K562 (cell line): Measurements from ENCODE around the gene EIF2S2. TPM values are rescaled to one million over a fixed set of nuclear protein-coding genes. Genes with fewer than 3 reads are reported as not detected.
"Not testable (repeated sequence)": the region's sequence is repeated elsewhere in the genome, so short reads cannot be mapped to it uniquely, and the experiment has no call there.

Experiments used
- ATAC-seq: fragments of 200-7000 bp; cut with Tn5 transposase; 3 replicates; pipeline ENCODE4 v1.9.1; 2020; ENCODE audit warnings: moderate library complexity
- BruUV-seq: library from RNA; stranded (reverse); fragments of 400-500 nt; replicated peaks from 2 replicates; lab custom pipeline; 2021; lab: Mats Ljungman, UMichigan
- CTCF ChIA-PET: fragments of 300-600 bp; formaldehyde crosslinking; extraction: SDS; loops from one replicate; lab custom pipeline; 2021; ENCODE audit warnings: low intra/inter-chr PET ratio; lab: Yijun Ruan, JAX
- POLR2A ChIA-PET: fragments of 300-600, 350-650 bp; sonication (Branson Sonifier 250); formaldehyde crosslinking; extraction: SDS; loops from one replicate; lab custom pipeline; 2021; ENCODE audit warnings: antibody characterized with exemption, inconsistent platforms; lab: Yijun Ruan, JAX
- DNase-seq, 4 experiments: peaks; one replicate each; pipeline versions ENCODE4 v3.0.0 to v3.0.0-alpha.2; 2011 to 2018; ENCODE audit warnings: low spot score in 3 of 4, mixed read lengths in 3 of 4; ENCODE audit errors: extremely low read depth in 1 of 4
- FAIRE-seq: peaks from 2 replicates; lab custom pipeline; 2011; peaks lifted over from hg19 to GRCh38; lab: Jason Lieb, UNC
- H2AFZ ChIP-seq: 2 replicates; pipeline ENCODE4 v1.6.0; 2011; ENCODE audit warnings: low read depth, low read length, control low read depth, inconsistent platforms
- H3K27ac ChIP-seq: fragments of 200-600 bp; 3 replicates; pipeline ENCODE4 v1.8.0; 2011; ENCODE audit warnings: low read depth, mild to moderate bottlenecking, control low read depth, inconsistent platforms, low read length, moderate library complexity, mixed read lengths; ENCODE audit errors: extremely low read depth
- H3K27me3 ChIP-seq, 2 experiments: fragments of 300-600 bp in 1 of 2; 2 replicates in 1 of 2; 3 replicates in 1 of 2; pipeline versions ENCODE4 v1.6.0 to v1.8.0; 2011; ENCODE audit warnings: inconsistent platforms in 2 of 2, low read length in 2 of 2, mild to moderate bottlenecking in 1 of 2, mixed read lengths in 1 of 2, moderate library complexity in 1 of 2; ENCODE audit not compliant: control insufficient read depth in 2 of 2, insufficient read depth in 2 of 2
- H3K36me3 ChIP-seq: fragments of 300-600 bp; 3 replicates; pipeline ENCODE4 v1.8.0; 2011; ENCODE audit warnings: mild to moderate bottlenecking, low read length, inconsistent platforms; ENCODE audit not compliant: control insufficient read depth, insufficient read depth
- H3K4me1 ChIP-seq, 2 experiments: fragments of 200-600 bp in 1 of 2; replicated peaks in 1 of 2; 2 replicates in 1 of 2; 3 replicates in 1 of 2; pipeline versions ENCODE4 v1.5.1 to v1.8.0; 2011; ENCODE audit warnings: inconsistent platforms in 2 of 2, low read length in 2 of 2, mild to moderate bottlenecking in 1 of 2, mixed read lengths in 1 of 2, moderate library complexity in 1 of 2; ENCODE audit not compliant: control insufficient read depth in 2 of 2, insufficient read depth in 2 of 2
- H3K4me2 ChIP-seq: 2 replicates; pipeline ENCODE4 v1.6.1; 2011; ENCODE audit warnings: low read length, control low read depth, inconsistent platforms, mixed read lengths; ENCODE audit not compliant: insufficient read depth
- H3K4me3 ChIP-seq: fragments of 200-600 bp; sonication (generic), shearing (Covaris generic); 2 replicates; pipeline ENCODE4 v1.5.1; 2016; ENCODE audit warnings: control low read depth, inconsistent platforms
- H3K79me2 ChIP-seq: fragments of 200-600 bp; 3 replicates; pipeline ENCODE4 v1.8.0; 2011; ENCODE audit warnings: low read length, inconsistent platforms; ENCODE audit not compliant: control insufficient read depth, insufficient read depth
- H3K9ac ChIP-seq, 2 experiments: 2 replicates each; pipeline versions ENCODE4 v1.6.0 to v1.6.1; 2011; ENCODE audit warnings: low read depth in 2 of 2, low read length in 2 of 2, control low read depth in 1 of 2, inconsistent platforms in 1 of 2, mild to moderate bottlenecking in 1 of 2, mixed read lengths in 1 of 2; ENCODE audit not compliant: insufficient read depth in 1 of 2
- H3K9me1 ChIP-seq: one replicate; pipeline ENCODE4 v1.6.0; 2011; ENCODE audit warnings: inconsistent platforms, mild to moderate bottlenecking, low read length, moderate library complexity; ENCODE audit not compliant: control insufficient read depth, insufficient read depth
- H3K9me3 ChIP-seq: replicated peaks from 2 replicates; pipeline ENCODE4 v1.5.1; 2011; ENCODE audit warnings: low read depth, low read length, inconsistent platforms; ENCODE audit not compliant: control insufficient read depth, insufficient read depth
- H4K20me1 ChIP-seq: replicated peaks from 2 replicates; pipeline ENCODE4 v1.6.1; 2011; ENCODE audit warnings: low read length, inconsistent platforms, mixed read lengths; ENCODE audit not compliant: control insufficient read depth, insufficient read depth
- ARID1B ChIP-seq: fragments of 450-650 bp; IDR thresholded peaks from 2 replicates; pipeline ENCODE4 v1.6.1; 2016; ENCODE audit warnings: antibody characterized with exemption, mild to moderate bottlenecking, inconsistent platforms
- BHLHE40 ChIP-seq: IDR thresholded peaks from 2 replicates; pipeline ENCODE4 v1.6.1; 2011; ENCODE audit warnings: low read length, improper control_type of control experiment
- C11orf30 ChIP-seq: fragments of 450-650 bp; IDR thresholded peaks from 2 replicates; pipeline ENCODE4 v1.6.1; 2016; ENCODE audit warnings: low read depth, mild to moderate bottlenecking
- CBFA2T3 ChIP-seq: fragments of 450-650 bp; IDR thresholded peaks from 2 replicates; pipeline ENCODE4 v1.6.1; 2017
- CTBP1 ChIP-seq: fragments of 450-650 bp; IDR thresholded peaks from 2 replicates; pipeline ENCODE4 v1.6.1; 2016; ENCODE audit warnings: borderline replicate concordance
- EP300 ChIP-seq: IDR thresholded peaks from 2 replicates; pipeline ENCODE4 v1.6.1; 2012; ENCODE audit warnings: low read length, improper control_type of control experiment
- GATA2 ChIP-seq: sonication (generic); formaldehyde crosslinking; IDR thresholded peaks from 2 replicates; pipeline ENCODE4 v1.4.0; 2020; ENCODE audit warnings: mild to moderate bottlenecking, missing genetic modification reagents
- HDAC1 ChIP-seq, 2 experiments: fragments of 450-650 bp; IDR thresholded peaks; 2 replicates each; pipeline ENCODE4 v1.6.1; 2016 to 2017; ENCODE audit warnings: inconsistent platforms in 1 of 2, mild to moderate bottlenecking in 1 of 2, moderate library complexity in 1 of 2
- MAFF ChIP-seq: IDR thresholded peaks from 2 replicates; pipeline ENCODE4 v1.6.1; 2012; ENCODE audit warnings: low read length, improper control_type of control experiment
- MAFG ChIP-seq: fragments of 450-650 bp; conservative IDR thresholded peaks from 2 replicates; pipeline ENCODE4 v1.6.1; 2016; ENCODE audit warnings: missing genetic modification characterization, missing compliant biosample characterization
- MEIS2 ChIP-seq: fragments of 450-650 bp; IDR thresholded peaks from 2 replicates; pipeline ENCODE4 v1.6.1; 2014; ENCODE audit warnings: mild to moderate bottlenecking; ENCODE audit not compliant: partially characterized antibody
- NFE2 ChIP-seq: IDR thresholded peaks from 2 replicates; pipeline ENCODE4 v1.6.1; 2014; ENCODE audit warnings: antibody characterized with exemption, low read depth
- RCOR1 ChIP-seq, 2 experiments: IDR thresholded peaks; 2 replicates each; pipeline ENCODE4 v1.6.1; 2012; ENCODE audit warnings: low read depth in 2 of 2, low read length in 2 of 2, borderline replicate concordance in 1 of 2, improper control_type of control experiment in 1 of 2
- SMARCE1 ChIP-seq: fragments of 450-650 bp; IDR thresholded peaks from 2 replicates; pipeline ENCODE4 v1.7.1; 2016; ENCODE audit warnings: mild to moderate bottlenecking
- SOX6 ChIP-seq: fragments of 450-650 bp; IDR thresholded peaks from 2 replicates; pipeline ENCODE4 v1.6.1; 2014; ENCODE audit warnings: mild to moderate bottlenecking
- SPI1 ChIP-seq: IDR thresholded peaks from 2 replicates; pipeline ENCODE4 v1.6.1; 2011; ENCODE audit warnings: low read depth, low read length, control low read depth, borderline replicate concordance
- TAL1 ChIP-seq: fragments of 450-650 bp; IDR thresholded peaks from 2 replicates; pipeline ENCODE4 v1.6.1; 2016; ENCODE audit warnings: mild to moderate bottlenecking
- TBL1XR1 ChIP-seq, 2 experiments: IDR thresholded peaks; 2 replicates each; pipeline ENCODE4 v1.6.1; 2012; ENCODE audit warnings: improper control_type of control experiment in 2 of 2, low read length in 2 of 2, mild to moderate bottlenecking in 1 of 2
- TCF3 ChIP-seq: sonication (generic); formaldehyde crosslinking; IDR thresholded peaks from 2 replicates; pipeline ENCODE4 v1.4.0; 2020; ENCODE audit warnings: mild to moderate bottlenecking, missing genetic modification reagents
- TEAD4 ChIP-seq, 2 experiments: sonication (generic) in 1 of 2; formaldehyde crosslinking in 1 of 2; IDR thresholded peaks; 2 replicates each; pipeline versions ENCODE4 v1.6.1 to v1.8.0; 2012 to 2022; ENCODE audit warnings: borderline replicate concordance in 1 of 2, inconsistent platforms in 1 of 2, low read length in 1 of 2, mild to moderate bottlenecking in 1 of 2, missing genetic modification reagents in 1 of 2
- ZEB2 ChIP-seq: fragments of 450-650 bp; IDR thresholded peaks from 2 replicates; pipeline ENCODE4 v1.6.1; 2016
- ZNF316 ChIP-seq: fragments of 450-650 bp; IDR thresholded peaks from 2 replicates; pipeline ENCODE4 v1.6.1; 2016
- WGBS: fragments of 100-300 bp; shearing (Covaris generic); methylation state at CpG from one replicate; pipeline ENCODE4 v1.1.6; 2016; ENCODE audit warnings: low coverage, mixed read lengths; ENCODE audit not compliant: insufficient coverage; ENCODE audit errors: missing lambda C conversion rate; 5-methylcytosine and 5-hydroxymethylcytosine counted together
- in situ Hi-C: fragments of 300-500 bp; cut with MboI; formaldehyde crosslinking; loops from 4 replicates; pipeline ENCODE4 v1.15.0; 2018; ENCODE audit warnings: inconsistent platforms, mixed read lengths
- intact Hi-C: fragments of 100-400 bp; cut with micrococcal nuclease; formaldehyde crosslinking; loops from 2 replicates; pipeline ENCODE4 v1.14.2; 2022
- polyA plus RNA-seq, 8 experiments: library from polyadenylated mRNA; depleted of rRNA in 4 of 8; stranded (reverse) in 5 of 8; unstranded in 3 of 8; fragments of >200 nt; fragmentation: Nextera tagmentation in 2 of 8; fragmentation: Illumina TruSeq in 1 of 8; extraction: Ambion mirVana in 2 of 8; extraction: Trizol in 1 of 8; gene quantifications; 2 replicates each; pipeline versions ENCODE4 v1.2.1 to v1.2.3, GENCODE V29; 2011 to 2014; ENCODE audit warnings: inconsistent platforms in 1 of 8, missing spikeins in 1 of 8
- total RNA-seq, 7 experiments: library from RNA; depleted of rRNA in 6 of 7; stranded (reverse); fragments of >200 nt in 6 of 7; fragmentation: Illumina TruSeq in 2 of 7; extraction: Trizol in 2 of 7; gene quantifications; 2 replicates each; pipeline versions ENCODE4 v1.2.1 to v1.2.3, GENCODE V29; 2011 to 2021; ENCODE audit warnings: low replicate concordance in 1 of 7
- TF ChIP-seq, protein P1 (sequence below): fragments of 450-650 bp; IDR thresholded peaks from 2 replicates; pipeline ENCODE4 v1.6.1; 2016; ENCODE audit warnings: low read depth, mild to moderate bottlenecking, moderate library complexity
- TF ChIP-seq, protein P2 (sequence below): fragments of 450-650 bp; IDR thresholded peaks from 2 replicates; pipeline ENCODE4 v1.6.1; 2016

EIF2S2 gene
- total and polyA plus RNA-seq, 9 of the 15 experiments (the other 6 are each of a cell fraction or from before 2014, with no cell fraction given), result 79.7 to 220 (median 154) TPM

DNA sequence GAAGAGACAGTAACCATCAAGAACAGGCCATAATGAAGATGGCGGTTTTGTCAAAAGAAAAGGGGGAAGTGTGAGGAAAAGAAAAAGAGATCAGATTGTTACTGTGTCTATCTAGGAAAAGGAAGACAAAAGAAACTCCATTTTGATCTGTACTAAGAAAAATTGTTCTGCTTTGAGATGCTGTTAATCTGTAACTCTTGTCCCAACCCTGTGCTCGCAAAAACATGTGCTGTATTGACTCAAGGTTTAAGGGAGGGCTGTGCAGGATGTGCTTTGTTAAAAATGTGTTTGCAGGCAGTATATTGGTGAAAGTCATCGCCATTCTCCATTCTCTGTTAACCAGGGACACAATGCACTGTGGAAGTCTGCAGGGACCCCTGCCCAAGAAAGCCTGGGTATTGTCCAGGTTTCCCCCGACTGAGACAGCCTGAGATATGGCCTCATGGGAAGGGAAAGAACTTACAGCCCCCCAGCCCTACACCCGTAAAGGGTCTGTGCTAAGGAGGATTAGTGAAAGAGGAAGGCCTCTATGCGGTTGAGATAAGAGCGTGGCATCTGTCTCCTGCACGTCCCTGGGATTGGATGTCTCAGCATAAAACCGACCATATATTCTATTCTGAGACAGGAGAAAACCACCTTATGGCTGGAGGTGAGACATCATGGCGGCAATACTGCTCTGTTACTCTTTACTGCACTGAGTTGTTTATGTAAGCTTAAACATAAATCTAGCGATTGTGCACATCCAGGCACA lies 23.7 kb upstream of the EIF2S2 start:
- POLR2A ChIA-PET; H4K20me1 ChIP-seq; H3K27me3 ChIP-seq; intact Hi-C loops; FAIRE-seq; H3K27ac ChIP-seq; H3K9me1 ChIP-seq; H3K36me3 ChIP-seq; H3K9ac ChIP-seq; CTCF ChIA-PET; H3K4me3 ChIP-seq; H3K79me2 ChIP-seq; H3K9me3 ChIP-seq; BruUV-seq; in situ Hi-C loops; TF ChIP-seq TEAD4 (CRISPR knock-in tag; IDR thresholded peaks at IDR 0.05; ENCODE audit: borderline replicate concordance): not testable (repeated sequence)
- DNase-seq (peak in 1 of 4 experiments; percentile 47), ATAC-seq (peak; percentile 67)
- H2AFZ ChIP-seq, result peak overlapping the region; percentile 79
- H3K4me1 ChIP-seq, result peaks cover 10 to 14% of the 10 kb centered on the region in 2 experiments; a peak in 4 of 5 replicates
- peak overlapping the region; percentile 50 for H3K4me2 ChIP-seq
- 6% methylated on average over 11 of the region's 11 CpGs for WGBS
- peak; percentile 56 for TF ChIP-seq TCF3 (CRISPR knock-in tag)
- peak; percentile 55; the same call in 1 of the 2 replicates for TF ChIP-seq SMARCE1
- TF ChIP-seq SOX6, result peak; percentile 24; the same call in 1 of the 2 replicates
- TF ChIP-seq TBL1XR1 (IDR thresholded peaks at IDR 0.05; ENCODE audit: low read length in 2 of 2), result 0 out of 4 replicates have a peak, but pooled peaks of 1 of the 2 experiments have one; percentile 17
- TF ChIP-seq, protein P1, sequence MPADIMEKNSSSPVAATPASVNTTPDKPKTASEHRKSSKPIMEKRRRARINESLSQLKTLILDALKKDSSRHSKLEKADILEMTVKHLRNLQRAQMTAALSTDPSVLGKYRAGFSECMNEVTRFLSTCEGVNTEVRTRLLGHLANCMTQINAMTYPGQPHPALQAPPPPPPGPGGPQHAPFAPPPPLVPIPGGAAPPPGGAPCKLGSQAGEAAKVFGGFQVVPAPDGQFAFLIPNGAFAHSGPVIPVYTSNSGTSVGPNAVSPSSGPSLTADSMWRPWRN, result 0 out of 2 replicates have a peak, but pooled peaks have one; percentile 32
- peak; percentile 89; the same call in 1 of the 2 replicates for TF ChIP-seq SPI1
- TF ChIP-seq ZEB2, result peak; percentile 60; the same call in 1 of the 2 replicates
- 0 out of 2 replicates have a peak, but pooled peaks have one; percentile 13 for TF ChIP-seq MAFF
- TF ChIP-seq TAL1, result 0 out of 2 replicates have a peak, but pooled peaks have one; percentile 25
- TF ChIP-seq MEIS2, result peak; percentile 80
- peak; percentile 59 for TF ChIP-seq ARID1B
- peak; percentile 58; the same call in 1 of the 2 replicates for TF ChIP-seq CTBP1
- TF ChIP-seq RCOR1 (IDR thresholded peaks at IDR 0.05; ENCODE audit: borderline replicate concordance in 1 of 2, low read depth in 2 of 2, low read length in 2 of 2), result peak in 1 of 2 experiments; percentile 55; a peak in 1 of 4 replicates
- peak; percentile 35; the same call in 1 of the 2 replicates for TF ChIP-seq CBFA2T3
- peak; percentile 53 for TF ChIP-seq C11orf30
- TF ChIP-seq BHLHE40, result peak; percentile 38
- TF ChIP-seq NFE2, result peak; percentile 50
- TF ChIP-seq MAFG, result 0 out of 2 replicates have a peak, but pooled peaks have one; percentile 13
- TF ChIP-seq HDAC1 (IDR thresholded peaks at IDR 0.05), result peak in 1 of 2 experiments; percentile 32; a peak in 1 of 4 replicates
- TF ChIP-seq EP300, result peak; percentile 15; the same call in 1 of the 2 replicates
- TF ChIP-seq, protein P2, sequence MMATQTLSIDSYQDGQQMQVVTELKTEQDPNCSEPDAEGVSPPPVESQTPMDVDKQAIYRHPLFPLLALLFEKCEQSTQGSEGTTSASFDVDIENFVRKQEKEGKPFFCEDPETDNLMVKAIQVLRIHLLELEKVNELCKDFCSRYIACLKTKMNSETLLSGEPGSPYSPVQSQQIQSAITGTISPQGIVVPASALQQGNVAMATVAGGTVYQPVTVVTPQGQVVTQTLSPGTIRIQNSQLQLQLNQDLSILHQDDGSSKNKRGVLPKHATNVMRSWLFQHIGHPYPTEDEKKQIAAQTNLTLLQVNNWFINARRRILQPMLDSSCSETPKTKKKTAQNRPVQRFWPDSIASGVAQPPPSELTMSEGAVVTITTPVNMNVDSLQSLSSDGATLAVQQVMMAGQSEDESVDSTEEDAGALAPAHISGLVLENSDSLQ, result peak; percentile 62
- 0 out of 2 replicates have a peak, but pooled peaks have one; percentile 24 for TF ChIP-seq GATA2 (CRISPR knock-in tag)
- TF ChIP-seq ZNF316, result peak; percentile 72
- peak; percentile 24; the same call in 1 of the 2 replicates for TF ChIP-seq TEAD4 (IDR thresholded peaks at IDR 0.05; ENCODE audit: low read length)
